Mononuclear cell (primary cell): ENCODE results near the gene ANXA11. TPM values are rescaled to one million over a fixed set of nuclear protein-coding genes. Genes with fewer than 3 reads are reported as not detected.
"Not testable (repeated sequence)": the region's sequence is repeated elsewhere in the genome, so short reads cannot be mapped to it uniquely, and the experiment has no call there.

Source experiments
- H3K27me3 ChIP-seq: 2 replicates; pipeline ENCODE4 v1.6.0; 2011; ENCODE audit warnings: low read length, control low read depth; ENCODE audit not compliant: insufficient read depth
- H3K4me1 ChIP-seq: 2 replicates; pipeline ENCODE4 v1.5.1; 2011; ENCODE audit warnings: mild to moderate bottlenecking, low read length, control low read depth; ENCODE audit not compliant: insufficient read depth
- H3K4me3 ChIP-seq: 2 replicates; pipeline ENCODE4 v1.5.1; 2011; ENCODE audit warnings: mild to moderate bottlenecking, low read length, moderate library complexity
- H3K9me3 ChIP-seq: 2 replicates; pipeline ENCODE4 v1.5.1; 2011; ENCODE audit warnings: low read depth, mild to moderate bottlenecking, control low read depth, low read length
- total RNA-seq: library from RNA; depleted of rRNA; stranded (reverse); fragments of >200 nt; gene quantifications from one replicate; pipeline ENCODE4 v1.2.3, GENCODE V29; 2012

ANXA11 gene
- total RNA-seq, 1 donor: 61.6 TPM

DNA sequence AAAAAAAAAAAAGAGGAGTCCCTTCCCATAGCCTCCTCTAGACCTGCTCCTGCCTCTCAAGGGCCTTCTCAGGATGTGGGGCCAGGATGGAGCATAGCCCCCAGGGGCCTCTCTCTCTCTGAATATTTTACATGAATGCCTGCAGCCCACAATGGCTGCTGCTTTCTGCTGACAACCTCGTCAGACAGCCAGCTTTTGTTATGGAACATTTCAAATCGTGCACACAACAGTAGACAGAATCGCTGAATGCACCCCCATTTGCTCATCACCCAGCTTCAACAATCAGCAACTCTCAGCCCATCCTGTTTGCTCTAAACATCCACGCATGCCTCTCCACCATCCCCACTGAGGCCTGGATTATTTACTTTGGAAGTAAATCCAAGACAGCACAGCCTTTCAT lies 67.4 kb downstream of the ANXA11 start:
- H3K4me3 ChIP-seq: no peak overlapping the region
- no peaks in the 10 kb centered on the region for H3K4me1 ChIP-seq
- no peaks in the 10 kb centered on the region for H3K9me3 ChIP-seq
- H3K27me3 ChIP-seq: peaks cover 12% of the 10 kb centered on the region

DNA sequence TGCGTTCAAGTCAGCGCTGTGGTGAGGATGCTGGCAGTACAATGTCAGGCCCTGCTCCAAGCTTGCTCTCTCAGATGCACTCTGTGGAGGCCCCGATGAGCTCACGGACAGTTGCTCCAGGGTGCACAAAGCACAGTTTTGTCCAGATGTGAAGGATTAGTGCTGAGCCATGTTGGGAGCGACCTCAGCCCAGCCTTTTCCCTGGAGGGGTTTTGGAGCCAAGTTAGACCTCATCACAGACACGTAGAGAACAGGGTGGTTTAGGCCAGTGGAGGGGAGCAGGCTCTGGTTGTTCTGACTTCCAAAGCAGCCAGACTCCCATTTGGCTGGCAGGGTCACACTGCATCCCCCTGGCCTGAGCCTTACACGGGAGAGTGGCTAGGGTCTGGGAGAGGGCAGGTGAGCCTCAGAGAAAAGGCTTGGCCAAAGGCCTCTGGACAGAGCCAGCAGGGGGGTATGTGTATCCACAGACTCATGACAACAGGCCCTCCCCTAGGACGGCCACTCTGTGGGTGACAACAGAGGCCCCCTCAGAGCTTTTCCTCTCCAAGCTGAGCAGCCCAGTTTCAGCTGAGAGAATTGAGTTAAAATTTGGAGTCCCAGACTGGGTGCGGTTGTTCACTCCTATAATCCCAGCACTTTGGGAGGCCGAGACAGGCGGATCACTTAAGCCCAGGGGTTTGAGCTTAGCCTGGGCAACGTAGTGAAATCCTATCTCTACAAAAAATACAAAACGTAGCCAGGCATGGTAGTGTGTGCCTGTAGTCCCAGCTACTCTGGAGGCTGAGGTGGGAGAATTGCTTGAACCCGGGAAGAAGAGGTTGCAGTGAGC lies 68.1 kb downstream of the ANXA11 start:
- Histone ChIP-seq H3K4me3 (no peak overlapping the region), H3K9me3 (no peaks in the 10 kb centered on the region), H3K27me3 (peaks cover 18% of the 10 kb centered on the region), H3K4me1 (no peaks in the 10 kb centered on the region)

DNA sequence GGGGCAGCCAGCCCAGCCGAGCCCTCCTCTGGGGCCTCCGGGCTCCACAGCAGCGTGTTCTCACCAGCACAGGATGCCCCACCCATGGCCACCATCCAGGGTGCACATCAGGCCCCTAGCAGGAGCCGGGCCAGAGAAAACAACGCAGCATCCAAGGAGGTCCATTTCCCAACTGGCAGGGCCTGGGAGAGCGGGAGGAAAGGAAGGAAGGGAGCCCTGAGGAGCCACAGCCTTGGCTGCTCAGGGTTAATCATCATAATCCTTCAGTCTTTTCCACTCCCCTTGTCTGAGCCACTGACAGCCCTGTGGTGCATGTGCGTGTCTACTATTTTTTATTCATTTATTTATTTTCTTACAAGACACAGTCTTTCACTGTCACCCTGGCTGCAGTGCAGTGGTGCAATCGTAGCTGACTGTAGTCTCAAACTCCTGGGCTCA lies 69.2 kb downstream of the ANXA11 start:
- no peaks in the 10 kb centered on the region for H3K9me3 ChIP-seq
- no peaks in the 10 kb centered on the region for H3K4me1 ChIP-seq
- H3K27me3 ChIP-seq: peaks cover 29% of the 10 kb centered on the region
- no peak overlapping the region for H3K4me3 ChIP-seq

DNA sequence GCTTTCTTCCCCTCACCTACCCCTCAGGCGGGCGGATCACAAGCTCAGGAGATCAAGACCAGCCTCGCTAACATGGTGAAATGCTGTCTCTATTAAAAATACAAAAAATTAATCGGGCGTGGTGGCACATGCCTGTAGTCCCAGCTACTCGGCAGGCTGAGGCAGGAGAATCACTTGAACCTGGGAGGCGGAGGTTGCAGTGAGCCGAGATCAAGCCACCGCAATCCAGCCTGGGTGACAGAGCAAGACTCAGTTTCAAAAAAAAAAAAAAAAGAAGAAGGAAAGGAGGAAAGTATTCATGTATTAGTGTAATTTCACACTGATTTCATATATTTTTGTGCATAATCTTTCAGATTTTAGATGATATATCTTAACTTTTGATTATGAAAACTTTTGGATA lies 71.7 kb downstream of the ANXA11 start:
- not testable (repeated sequence) for H3K4me1 ChIP-seq, H3K9me3 ChIP-seq, H3K4me3 ChIP-seq
- peaks cover 30% of the 10 kb centered on the region for H3K27me3 ChIP-seq

DNA sequence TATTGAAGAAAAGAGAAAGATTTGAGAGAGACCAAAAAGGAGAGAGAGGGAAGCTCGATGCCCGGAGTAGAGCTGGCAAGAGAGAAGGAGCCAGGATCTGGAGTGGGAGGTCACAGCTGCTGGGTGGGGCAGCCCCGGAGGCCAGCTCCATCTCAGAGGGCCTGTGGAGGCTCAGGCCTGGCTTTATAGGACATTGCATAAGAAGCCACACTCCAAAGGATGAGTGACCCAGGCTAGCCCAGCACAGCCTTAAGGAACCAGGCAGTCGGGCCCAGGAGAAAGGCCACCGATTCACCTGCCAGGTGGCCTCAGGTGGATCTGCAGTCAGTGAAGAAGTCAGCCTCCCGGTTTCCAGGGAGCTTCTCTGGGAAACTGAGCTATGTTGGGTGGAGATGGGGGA lies 72.1 kb downstream of the ANXA11 start:
- Histone ChIP-seq H3K27me3 (peaks cover 30% of the 10 kb centered on the region), H3K4me3 (no peak overlapping the region), H3K9me3 (no peaks in the 10 kb centered on the region), H3K4me1 (no peaks in the 10 kb centered on the region)

DNA sequence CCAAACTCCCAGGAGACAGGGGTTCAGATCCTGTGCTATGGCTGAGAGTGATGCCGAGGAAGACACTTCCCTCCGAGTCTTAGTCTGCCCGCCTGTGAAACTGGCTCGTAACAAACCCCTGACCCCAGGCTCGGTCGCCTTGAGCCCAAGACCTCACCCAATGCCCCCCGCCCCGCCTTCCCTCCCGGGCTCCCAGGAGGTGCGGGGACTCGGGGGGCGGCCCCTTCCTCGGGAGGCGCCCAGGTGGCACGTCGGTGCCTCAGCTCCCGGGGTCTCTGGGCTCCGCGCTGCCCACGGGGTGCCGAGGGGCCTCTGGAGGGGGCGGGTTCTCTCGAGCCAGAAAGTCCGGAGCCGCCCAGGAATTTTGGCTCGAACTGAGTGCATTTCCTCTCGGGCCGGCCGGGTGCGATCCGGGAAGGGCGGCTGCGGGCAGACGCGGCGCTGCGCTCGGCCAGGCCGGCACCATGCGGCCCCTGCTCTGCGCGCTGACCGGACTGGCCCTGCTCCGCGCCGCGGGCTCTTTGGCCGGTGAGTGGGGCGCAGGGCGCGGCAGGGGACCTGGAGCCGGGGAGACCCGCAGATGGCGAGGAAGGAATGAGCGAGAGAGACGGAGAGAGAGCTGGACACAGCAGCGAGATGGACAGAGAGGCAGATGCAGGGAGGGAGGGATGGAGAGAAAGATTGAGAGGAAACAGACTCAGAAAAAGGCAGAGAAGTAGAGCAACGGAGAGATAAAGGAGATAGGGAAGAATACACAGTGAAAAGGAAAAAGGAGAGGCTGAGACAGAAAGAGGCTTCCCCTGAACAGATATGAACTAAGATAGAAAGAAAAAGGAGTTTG lies 72.8 kb downstream of the ANXA11 start, which contains the start of gene PLAC9:
TSS of gene PLAC9 (plus strand) at position 432 of the 841 bp plus-strand sequence. CDS start at position 465, 33 bp downstream.
- no peak within 1 kb of the TSS for H3K4me3 ChIP-seq
- H3K27me3 ChIP-seq: peaks cover 30% of the 10 kb centered on the region
- H3K9me3 ChIP-seq: no peaks in the 10 kb centered on the region
- no peaks in the 10 kb centered on the region for H3K4me1 ChIP-seq

DNA sequence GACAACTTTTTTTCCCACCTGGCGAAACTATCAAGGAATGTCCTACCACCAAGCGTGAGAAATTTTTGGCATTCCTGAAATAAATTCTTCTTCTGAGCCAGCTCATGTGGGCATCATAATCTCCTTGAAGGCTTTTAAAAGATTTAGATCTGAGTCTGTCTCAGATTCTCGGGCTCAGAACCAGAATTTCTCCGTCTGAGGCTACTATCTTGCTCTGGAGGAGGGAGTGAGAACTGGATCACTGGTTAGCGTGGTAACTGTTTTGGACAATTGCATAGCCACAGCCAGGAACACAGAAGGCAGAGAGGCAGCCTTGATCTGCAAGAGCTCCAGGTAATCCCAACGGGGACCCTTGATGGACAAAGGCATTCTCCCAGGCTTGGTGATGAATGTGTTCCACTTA lies 73.8 kb downstream of the ANXA11 start:
- Histone ChIP-seq H3K4me3 (no peak overlapping the region), H3K9me3 (no peaks in the 10 kb centered on the region), H3K27me3 (peaks cover 30% of the 10 kb centered on the region), H3K4me1 (no peaks in the 10 kb centered on the region)

DNA sequence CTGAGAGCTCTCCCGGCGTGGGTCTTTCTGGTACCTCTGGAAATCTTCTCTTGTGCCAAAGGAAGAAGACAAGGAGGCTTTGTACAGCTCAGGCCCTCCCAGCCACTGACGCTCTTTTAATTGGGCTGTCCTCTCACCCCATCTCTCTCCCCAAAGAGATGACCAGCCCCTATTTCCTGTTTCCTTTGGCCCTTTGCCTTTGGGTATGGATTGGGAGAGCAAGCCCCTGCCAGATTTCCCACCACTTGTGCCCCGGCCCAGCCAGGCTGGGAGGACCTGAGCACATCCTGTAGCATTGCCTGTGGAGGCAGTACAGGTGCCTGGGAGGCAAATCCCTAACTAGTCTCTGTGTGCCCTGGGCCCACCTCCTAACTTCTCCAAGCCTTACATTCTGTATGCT lies 78.5 kb downstream of the ANXA11 start:
- H3K4me3 ChIP-seq: no peak overlapping the region
- H3K9me3 ChIP-seq: no peaks in the 10 kb centered on the region
- peaks cover 8% of the 10 kb centered on the region for H3K27me3 ChIP-seq
- H3K4me1 ChIP-seq: no peaks in the 10 kb centered on the region

DNA sequence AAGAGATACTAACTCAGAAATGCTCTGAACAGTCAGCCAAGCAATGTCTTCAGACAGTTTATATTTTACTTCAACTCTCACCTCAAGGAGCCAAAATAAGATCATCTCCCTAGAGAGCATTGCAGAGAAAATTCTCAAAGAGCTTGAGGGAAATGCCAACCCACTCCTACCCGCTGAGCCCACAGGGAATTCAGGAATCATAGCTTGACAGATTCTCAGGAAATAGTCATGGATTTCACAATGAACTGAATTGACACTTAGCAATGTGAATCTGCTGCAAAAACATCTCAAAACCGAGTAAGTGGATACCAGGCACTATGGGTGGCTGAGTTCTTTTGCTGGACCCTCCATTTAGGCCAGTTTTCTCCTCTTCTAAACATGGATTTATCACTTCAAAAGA lies 82.6 kb downstream of the ANXA11 start:
- Histone ChIP-seq H3K9me3 (no peaks in the 10 kb centered on the region), H3K27me3 (no peaks in the 10 kb centered on the region), H3K4me3 (no peak overlapping the region), H3K4me1 (no peaks in the 10 kb centered on the region)

DNA sequence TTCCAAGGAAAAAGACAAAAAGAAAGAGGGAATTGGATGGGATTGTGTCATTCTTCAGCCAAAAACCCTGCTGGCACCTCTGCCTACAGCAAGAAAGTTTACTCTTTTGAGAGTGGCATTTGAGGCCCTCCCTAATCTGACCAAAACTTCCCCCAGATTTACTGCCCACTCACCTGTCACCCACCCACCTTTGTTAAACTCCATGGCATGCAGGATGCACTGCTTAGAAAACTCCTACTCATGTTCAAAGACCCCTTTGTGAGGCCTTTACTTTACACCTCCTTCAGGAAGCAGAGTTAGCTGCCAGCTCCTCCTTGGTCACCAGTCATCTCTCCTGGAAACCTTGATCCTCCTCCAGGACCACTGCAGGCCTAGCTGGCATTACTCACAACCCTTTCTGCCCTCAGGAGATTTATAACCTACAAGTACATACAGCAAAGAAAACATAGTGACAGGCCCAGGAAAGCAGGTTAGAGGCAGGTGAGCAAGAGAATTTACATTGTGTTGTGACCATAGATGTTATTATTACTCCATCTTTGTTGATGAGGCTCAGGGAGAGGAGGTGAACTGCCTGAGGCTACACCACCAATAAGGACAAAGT lies 83.1 kb downstream of the ANXA11 start:
- Histone ChIP-seq H3K9me3 (no peaks in the 10 kb centered on the region), H3K27me3 (no peaks in the 10 kb centered on the region), H3K4me1 (no peaks in the 10 kb centered on the region), H3K4me3 (no peak overlapping the region)

DNA sequence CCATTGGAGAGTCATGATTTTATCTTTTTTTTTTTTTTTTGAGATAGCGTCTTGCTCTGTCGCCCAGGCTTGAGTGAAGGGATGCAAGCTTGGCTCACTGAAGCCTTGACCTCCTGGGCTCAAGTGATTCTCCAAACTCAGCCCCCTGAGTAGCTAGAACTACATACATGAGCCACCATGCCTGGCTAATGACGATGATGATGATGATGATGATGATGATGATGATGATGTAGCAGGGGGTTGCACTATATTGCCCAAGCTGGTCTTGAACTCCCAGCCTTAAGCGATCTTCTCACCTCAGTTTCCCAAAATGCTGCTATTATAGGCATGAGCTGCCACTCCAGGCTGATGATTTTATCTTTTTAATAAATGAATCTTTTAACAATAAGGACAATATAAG lies 86.7 kb downstream of the ANXA11 start:
- no peaks in the 10 kb centered on the region for H3K27me3 ChIP-seq
- H3K4me1 ChIP-seq: no peaks in the 10 kb centered on the region
- no peak overlapping the region for H3K4me3 ChIP-seq
- H3K9me3 ChIP-seq: no peaks in the 10 kb centered on the region

DNA sequence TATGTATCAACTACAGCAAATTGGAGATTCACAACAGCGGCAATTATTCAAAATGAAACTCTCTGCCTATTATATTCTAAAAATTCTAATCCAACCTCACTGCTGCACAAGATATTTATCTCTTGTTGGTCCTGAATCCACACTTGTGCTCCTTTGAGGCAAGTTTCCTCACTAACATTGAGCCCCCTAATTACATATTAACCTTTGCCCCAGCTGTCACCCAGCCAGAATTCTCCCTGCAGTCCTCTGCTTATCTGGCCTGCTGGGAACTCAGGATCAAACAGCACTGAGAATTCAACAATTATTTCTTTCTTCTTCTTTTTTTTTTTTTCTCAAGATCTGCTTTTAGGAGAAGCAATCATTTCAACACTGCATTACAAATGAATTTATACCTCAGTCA lies 94.4 kb downstream of the ANXA11 start:
- H3K27me3 ChIP-seq: no peaks in the 10 kb centered on the region
- H3K9me3 ChIP-seq: no peaks in the 10 kb centered on the region
- H3K4me1 ChIP-seq: no peaks in the 10 kb centered on the region
- no peak overlapping the region for H3K4me3 ChIP-seq

DNA sequence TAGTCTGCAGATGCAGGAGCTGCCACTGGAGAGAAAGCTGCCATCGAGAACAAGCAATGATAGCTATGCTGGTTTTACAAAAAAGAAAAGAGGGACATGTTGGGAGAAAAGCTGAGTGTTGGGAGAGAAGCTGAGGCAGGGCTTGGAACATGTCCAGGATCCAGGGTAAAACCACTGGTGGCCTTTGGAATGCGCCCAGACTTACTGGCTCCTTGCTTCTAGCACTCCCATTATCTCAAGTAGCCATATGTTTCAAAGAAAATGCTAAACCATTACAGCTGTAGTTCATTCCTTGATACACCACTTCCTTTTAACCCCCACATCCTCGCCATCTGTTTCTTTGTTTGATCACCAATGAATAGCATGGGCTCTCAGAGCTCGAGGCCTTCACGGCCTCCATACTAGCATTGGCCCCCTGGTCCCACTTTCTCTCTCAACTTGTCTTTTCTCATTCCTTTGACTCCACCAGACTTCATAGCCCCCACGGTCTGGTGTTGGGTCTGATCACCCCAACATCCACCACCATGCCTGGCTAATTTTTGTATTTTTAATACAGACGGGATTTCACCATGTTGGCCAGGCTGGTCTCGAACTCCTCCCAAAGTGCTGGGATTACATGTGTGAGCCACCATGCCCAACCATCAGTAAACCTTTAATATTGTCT lies 96.6 kb downstream of the ANXA11 start:
- no peak overlapping the region for H3K4me3 ChIP-seq
- no peaks in the 10 kb centered on the region for H3K9me3 ChIP-seq
- no peaks in the 10 kb centered on the region for H3K4me1 ChIP-seq
- no peaks in the 10 kb centered on the region for H3K27me3 ChIP-seq

DNA sequence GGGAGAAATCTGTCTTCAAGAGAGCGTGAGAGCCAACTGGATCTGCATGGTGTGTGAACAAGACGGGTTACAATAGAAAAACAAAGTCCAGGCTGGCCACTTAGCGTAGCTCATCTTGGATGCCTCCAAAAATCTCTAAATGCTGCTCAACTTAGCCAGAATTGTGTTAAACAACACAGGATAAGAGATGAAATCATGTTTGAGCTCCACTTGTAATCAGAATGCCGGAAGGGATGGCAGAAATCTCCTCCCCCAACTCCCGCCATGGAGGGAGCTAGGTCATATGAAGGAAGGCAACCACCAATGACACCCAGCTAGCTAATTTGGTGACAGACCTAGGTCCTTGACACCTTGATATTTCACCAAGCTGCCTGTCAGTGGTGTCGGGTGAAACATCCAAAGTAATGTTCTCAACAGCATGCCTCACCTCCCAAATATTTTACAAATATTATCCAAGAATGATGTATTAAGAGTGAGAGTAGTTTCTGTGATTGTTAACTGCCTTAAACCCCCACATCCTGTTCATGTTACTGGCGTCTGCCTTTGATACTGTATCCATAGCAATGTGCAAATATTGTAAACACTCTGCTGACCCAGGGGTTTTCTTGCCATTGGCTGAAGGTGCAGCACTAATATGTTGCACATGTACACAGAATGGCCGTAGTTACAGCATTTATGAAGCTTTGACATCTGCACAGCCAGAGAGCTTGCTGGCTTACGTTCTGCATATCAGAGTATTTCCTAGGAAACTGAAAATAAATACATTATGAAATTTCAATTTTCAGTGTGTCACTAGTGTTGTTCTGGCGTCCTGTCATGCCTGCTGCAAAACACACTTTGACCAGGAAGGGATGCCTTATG lies 101.0 kb downstream of the ANXA11 start:
- no peak overlapping the region for H3K4me3 ChIP-seq
- H3K27me3 ChIP-seq: no peaks in the 10 kb centered on the region
- H3K9me3 ChIP-seq: no peaks in the 10 kb centered on the region
- no peaks in the 10 kb centered on the region for H3K4me1 ChIP-seq
